Prostate gland (tissue), 2 donors: ENCODE data around the gene RPS25. TPM values are rescaled to one million over a fixed set of nuclear protein-coding genes. Genes with fewer than 3 reads are reported as not detected.

Experiments
- DNase-seq: peaks from one replicate; pipeline ENCODE4 v3.0.0-alpha.2; 2019; ENCODE audit warnings: low spot score
- H3K27ac ChIP-seq, 2 donors: fragments of 200-600 bp; sonication (generic); 2 replicates each; pipeline ENCODE4 v1.5.1; 2017 to 2019
- H3K27me3 ChIP-seq: fragments of 200-600 bp; sonication (generic); replicated peaks from 2 replicates; pipeline ENCODE4 v1.5.1; 2019; ENCODE audit not compliant: insufficient read depth
- H3K36me3 ChIP-seq, 2 donors: fragments of 200-600 bp; sonication (generic); 1 replicate in 1 of 2; 2 replicates in 1 of 2; pipeline versions ENCODE4 v1.5.1 to v1.8.1; 2017 to 2019
- H3K4me1 ChIP-seq: fragments of 200-600 bp; sonication (generic); replicated peaks from 2 replicates; pipeline ENCODE4 v1.5.1; 2019
- H3K4me3 ChIP-seq, 2 donors: fragments of 200-600 bp; sonication (generic); 2 replicates each; pipeline ENCODE4 v1.5.1; 2017 to 2019
- H3K9me3 ChIP-seq: fragments of 200-600 bp; sonication (generic); 2 replicates; pipeline ENCODE4 v1.5.1; 2017
- POLR2A ChIP-seq: fragments of 450-650 bp; IDR thresholded peaks from one replicate; pipeline ENCODE4 v1.6.1; 2016; ENCODE audit warnings: antibody characterized with exemption, mild to moderate bottlenecking
- POLR2AphosphoS5 ChIP-seq: sonication (generic); formaldehyde crosslinking; IDR thresholded peaks from one replicate; pipeline ENCODE4 v1.6.1; 2017; ENCODE audit warnings: antibody characterized with exemption
- WGBS: methylation state at CpG from one replicate; pipeline ENCODE4 v1.1.5; 2018; 5-methylcytosine and 5-hydroxymethylcytosine counted together
- intact Hi-C: fragments of 100-400 bp; cut with DNase I; formaldehyde crosslinking; loops from one replicate; pipeline ENCODE4 v1.14.2; 2022
- total RNA-seq, 2 donors: library from RNA; depleted of rRNA; stranded (reverse); fragments of >200 nt; gene quantifications; one replicate each; pipeline ENCODE4 v1.1.0, GENCODE V29; 2016
- TF ChIP-seq, protein P1 (sequence below), 4 experiments: fragments of 200-600 bp in 2 of 4; fragments of 450-650 bp in 2 of 4; sonication (generic) in 2 of 4; IDR thresholded peaks; 1 replicate in 3 of 4; 2 replicates in 1 of 4; pipeline ENCODE4 v1.5.1; 2016 to 2019; ENCODE audit warnings: antibody characterized with exemption in 4 of 4, mild to moderate bottlenecking in 2 of 4, moderate library complexity in 2 of 4

The RPS25 gene
- total RNA-seq, 2 donors from 2014 or later: 949 to 1,730 TPM

DNA sequence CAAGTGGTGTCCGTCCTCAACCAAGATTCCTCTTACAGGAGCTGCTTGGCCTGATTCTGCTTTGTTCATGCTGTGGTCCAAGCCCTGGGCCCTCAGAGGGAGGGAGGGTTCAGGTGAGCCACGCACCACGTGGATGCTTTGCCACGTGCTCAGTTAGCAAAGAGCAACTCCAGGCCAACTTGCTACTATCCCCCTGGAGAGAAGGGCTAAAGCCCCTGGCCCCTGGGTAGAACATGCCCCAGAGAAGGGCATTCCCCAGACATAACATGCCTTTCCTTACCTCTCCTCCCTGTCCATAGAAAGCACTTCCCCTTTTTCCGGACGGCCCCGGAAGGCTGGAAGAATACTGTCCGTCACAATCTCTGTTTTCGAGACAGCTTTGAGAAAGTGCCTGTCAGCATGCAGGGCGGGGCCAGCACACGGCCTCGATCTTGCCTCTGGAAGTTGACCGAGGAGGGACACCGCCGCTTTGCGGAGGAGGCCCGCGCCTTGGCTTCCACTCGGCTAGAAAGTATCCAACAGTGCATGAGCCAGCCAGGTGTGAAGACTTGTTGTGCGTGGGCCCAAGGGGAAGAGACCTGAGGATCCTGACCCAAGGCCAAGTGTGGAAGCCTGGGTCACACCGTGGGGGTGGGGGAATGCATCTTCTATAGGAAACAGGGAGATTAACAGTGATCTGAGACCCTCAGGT lies 37.8 kb downstream of the RPS25 start:
- Histone ChIP-seq H3K36me3 (no peaks in the 10 kb centered on the region), H3K27ac (no peak overlapping the region), H3K9me3 (no peaks in the 10 kb centered on the region), H3K4me1 (no peaks in the 10 kb centered on the region), H3K27me3 (no peaks in the 10 kb centered on the region), H3K4me3 (no peak overlapping the region)
- no peak for DNase-seq
- 19% methylated on average over 21 of the region's 21 CpGs for WGBS
- TF ChIP-seq, protein P1, sequence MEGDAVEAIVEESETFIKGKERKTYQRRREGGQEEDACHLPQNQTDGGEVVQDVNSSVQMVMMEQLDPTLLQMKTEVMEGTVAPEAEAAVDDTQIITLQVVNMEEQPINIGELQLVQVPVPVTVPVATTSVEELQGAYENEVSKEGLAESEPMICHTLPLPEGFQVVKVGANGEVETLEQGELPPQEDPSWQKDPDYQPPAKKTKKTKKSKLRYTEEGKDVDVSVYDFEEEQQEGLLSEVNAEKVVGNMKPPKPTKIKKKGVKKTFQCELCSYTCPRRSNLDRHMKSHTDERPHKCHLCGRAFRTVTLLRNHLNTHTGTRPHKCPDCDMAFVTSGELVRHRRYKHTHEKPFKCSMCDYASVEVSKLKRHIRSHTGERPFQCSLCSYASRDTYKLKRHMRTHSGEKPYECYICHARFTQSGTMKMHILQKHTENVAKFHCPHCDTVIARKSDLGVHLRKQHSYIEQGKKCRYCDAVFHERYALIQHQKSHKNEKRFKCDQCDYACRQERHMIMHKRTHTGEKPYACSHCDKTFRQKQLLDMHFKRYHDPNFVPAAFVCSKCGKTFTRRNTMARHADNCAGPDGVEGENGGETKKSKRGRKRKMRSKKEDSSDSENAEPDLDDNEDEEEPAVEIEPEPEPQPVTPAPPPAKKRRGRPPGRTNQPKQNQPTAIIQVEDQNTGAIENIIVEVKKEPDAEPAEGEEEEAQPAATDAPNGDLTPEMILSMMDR (IDR thresholded peaks at IDR 0.05): no peak
- TF ChIP-seq POLR2A: no peak
- TF ChIP-seq POLR2AphosphoS5: no peak
- intact Hi-C loops: no loop called here

DNA sequence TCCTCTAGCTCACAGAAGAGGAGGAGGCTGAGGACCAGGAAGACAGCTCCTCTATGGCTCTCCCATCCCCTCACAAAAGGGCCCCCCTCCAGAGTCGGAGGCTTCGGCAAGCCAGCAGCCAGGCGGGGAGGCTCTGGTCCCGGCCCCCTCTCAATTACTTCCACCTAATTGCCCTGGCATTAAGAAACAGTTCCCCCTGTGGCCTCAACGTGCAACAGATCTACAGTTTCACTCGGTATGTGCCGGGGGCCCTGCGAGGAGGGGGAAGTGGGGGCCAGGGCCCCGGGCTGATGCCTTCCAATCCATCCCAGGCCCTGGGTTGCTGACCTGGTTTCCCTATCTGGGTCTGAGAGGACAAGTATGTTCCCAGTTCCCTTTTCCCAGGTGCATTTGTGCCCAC lies 38.7 kb downstream of the RPS25 start:
- intact Hi-C loops: no loop called here
- H3K27ac ChIP-seq: no peak overlapping the region

GRCh38 chr11:118975771-118976709 lies 42.1 kb downstream of the RPS25 start:
- Histone ChIP-seq H3K4me1 (no peaks in the 10 kb centered on the region), H3K27me3 (no peaks in the 10 kb centered on the region), H3K4me3 (no peak overlapping the region), H3K36me3 (no peaks in the 10 kb centered on the region), H3K9me3 (no peaks in the 10 kb centered on the region), H3K27ac (no peak overlapping the region)
- no peak for DNase-seq
- TF ChIP-seq POLR2AphosphoS5 (no peak), POLR2A (no peak)
- TF ChIP-seq, protein P1 (IDR thresholded peaks at IDR 0.05): no peak
- WGBS: 71% methylated on average over 15 of the region's 15 CpGs
- intact Hi-C loops: no loop called here

More for the DNA sequence above, 38.7 kb downstream of the RPS25 start:
- Histone ChIP-seq H3K27me3 (no peaks in the 10 kb centered on the region), H3K36me3 (no peaks in the 10 kb centered on the region), H3K4me1 (no peaks in the 10 kb centered on the region), H3K4me3 (no peak overlapping the region), H3K9me3 (no peaks in the 10 kb centered on the region)
- DNase-seq: no peak
- TF ChIP-seq, protein P1 (IDR thresholded peaks at IDR 0.05): no peak
- TF ChIP-seq POLR2A (no peak), POLR2AphosphoS5 (no peak)
- WGBS: 43% methylated on average over 9 of the region's 9 CpGs

GRCh38 chr11:118973985-118974384 lies 44.2 kb downstream of the RPS25 start:
- no peak overlapping the region for H3K27ac ChIP-seq
- no peaks in the 10 kb centered on the region for H3K27me3 ChIP-seq
- intact Hi-C loops: no loop called here
- no peaks in the 10 kb centered on the region for H3K4me1 ChIP-seq
- TF ChIP-seq, protein P1 (IDR thresholded peaks at IDR 0.05): no peak
- TF ChIP-seq POLR2AphosphoS5 (no peak), POLR2A (no peak)
- WGBS: 93% methylated on average over 2 of the region's 2 CpGs
- H3K9me3 ChIP-seq: no peaks in the 10 kb centered on the region
- no peak overlapping the region for H3K4me3 ChIP-seq
- no peaks in the 10 kb centered on the region for H3K36me3 ChIP-seq
- no peak for DNase-seq
